GM12878 (cell line): Measurements from ENCODE around the gene FCHSD2. TPM values are rescaled to one million over a fixed set of nuclear protein-coding genes. Genes with fewer than 3 reads are reported as not detected.
"Not testable (repeated sequence)": the region's sequence is repeated elsewhere in the genome, so short reads cannot be mapped to it uniquely, and the experiment has no call there.

ENCODE experiments used
- ATAC-seq: fragments of 200-7000 bp; cut with Tn5 transposase; 3 replicates; pipeline ENCODE4 v1.9.1; 2020; ENCODE audit warnings: mild to moderate bottlenecking, moderate library complexity
- BruUV-seq: library from RNA; stranded (reverse); fragments of 400-500 nt; replicated peaks from 2 replicates; lab custom pipeline; 2021; lab: Mats Ljungman, UMichigan
- CTCF ChIA-PET: fragments of 300-600 bp; sonication (Branson Sonifier 250); formaldehyde crosslinking; extraction: SDS; loops from one replicate; lab custom pipeline; 2021; ENCODE audit warnings: inconsistent platforms; lab: Yijun Ruan, JAX
- POLR2A ChIA-PET: fragments of 350-600 bp; formaldehyde crosslinking; extraction: SDS; loops from one replicate; lab custom pipeline; 2021; ENCODE audit warnings: inconsistent platforms; lab: Charles Lee
- RAD21 ChIA-PET: fragments of 300-600 bp; sonication (Branson Sonifier 250); formaldehyde crosslinking; loops from one replicate; lab custom pipeline; 2023; ENCODE audit warnings: antibody characterized with exemption; ENCODE audit not compliant: unreplicated experiment; lab: Charles Lee
- SMC1A ChIA-PET: fragments of 300-600 bp; sonication (Branson Sonifier 250); formaldehyde crosslinking; loops from one replicate; lab custom pipeline; 2023; ENCODE audit not compliant: unreplicated experiment, uncharacterized antibody; lab: Charles Lee
- DNase-seq: peaks from one replicate; pipeline ENCODE4 v3.0.0-alpha.2; 2011; ENCODE audit warnings: low read depth, low spot score
- FAIRE-seq: peaks from 3 replicates; lab custom pipeline; 2011; peaks lifted over from hg19 to GRCh38; lab: Jason Lieb, UNC
- H2AFZ ChIP-seq: 2 replicates; pipeline ENCODE4 v1.6.0; 2011; ENCODE audit warnings: low read depth, low read length, control low read depth; ENCODE audit not compliant: control insufficient read depth
- H3K27ac ChIP-seq: 2 replicates; pipeline ENCODE4 v1.5.1; 2011; ENCODE audit warnings: control low read depth; ENCODE audit not compliant: control insufficient read depth, insufficient read depth
- H3K27me3 ChIP-seq, 2 experiments: replicated peaks in 1 of 2; 2 replicates each; pipeline versions ENCODE4 v1.6.0 to v1.6.1; 2011; ENCODE audit warnings: low read length in 1 of 2; ENCODE audit not compliant: control insufficient read depth in 2 of 2, insufficient read depth in 2 of 2
- H3K36me3 ChIP-seq, 2 experiments: 2 replicates each; pipeline ENCODE4 v1.5.1; 2011; ENCODE audit warnings: low read length in 1 of 2; ENCODE audit not compliant: control insufficient read depth in 2 of 2, insufficient read depth in 2 of 2
- H3K4me1 ChIP-seq: 2 replicates; pipeline ENCODE4 v1.6.1; 2011; ENCODE audit warnings: mild to moderate bottlenecking, low read length, moderate library complexity, mixed read lengths; ENCODE audit not compliant: control insufficient read depth, insufficient read depth
- H3K4me2 ChIP-seq: 2 replicates; pipeline ENCODE4 v1.6.0; 2011; ENCODE audit warnings: control low read depth; ENCODE audit not compliant: control insufficient read depth, insufficient read depth
- H3K4me3 ChIP-seq: fragments of 200-600 bp; sonication (generic); 2 replicates; pipeline ENCODE4 v1.5.1; 2016
- H3K79me2 ChIP-seq: 2 replicates; pipeline ENCODE4 v1.6.0; 2011; ENCODE audit warnings: low read length; ENCODE audit not compliant: control insufficient read depth, insufficient read depth
- H3K9ac ChIP-seq: 2 replicates; pipeline ENCODE4 v1.8.0; 2011; ENCODE audit warnings: low read length, control low read depth, mixed read lengths; ENCODE audit not compliant: control insufficient read depth, insufficient read depth
- H3K9me3 ChIP-seq: replicated peaks from 3 replicates; pipeline ENCODE4 v1.5.1; 2011; ENCODE audit warnings: mild to moderate bottlenecking, low read length; ENCODE audit not compliant: control insufficient read depth, insufficient read depth
- H4K20me1 ChIP-seq: 2 replicates; pipeline ENCODE4 v1.6.0; 2011; ENCODE audit not compliant: control insufficient read depth, insufficient read depth
- BHLHE40 ChIP-seq, 2 experiments: fragments of 450-650 bp in 1 of 2; IDR thresholded peaks; 2 replicates each; pipeline ENCODE4 v1.6.1; 2011 to 2017; ENCODE audit warnings: low read depth in 2 of 2, borderline replicate concordance in 1 of 2, improper control_type of control experiment in 1 of 2, low read length in 1 of 2, mild to moderate bottlenecking in 1 of 2
- NFYB ChIP-seq: IDR thresholded peaks from 2 replicates; pipeline ENCODE4 v1.6.1; 2011; ENCODE audit warnings: low read depth, mild to moderate bottlenecking, low read length, improper control_type of control experiment, moderate library complexity; ENCODE audit not compliant: insufficient read depth
- WGBS: methylation state at CpG from one replicate; pipeline ENCODE4 v1.1.6; 2016; ENCODE audit warnings: low lambda C conversion rate; ENCODE audit not compliant: insufficient replicate concordance, insufficient coverage; ENCODE audit errors: missing lambda C conversion rate; 5-methylcytosine and 5-hydroxymethylcytosine counted together
- in situ Hi-C: fragments of 300-500 bp; cut with MboI; formaldehyde crosslinking; loops from 9 replicates; pipeline ENCODE4 v1.14.3; 2018; ENCODE audit warnings: mixed read lengths
- intact Hi-C: fragments of 100-400 bp; cut with micrococcal nuclease; formaldehyde crosslinking; loops from one replicate; pipeline ENCODE4 v1.14.2; 2022; ENCODE audit not compliant: unreplicated experiment
- polyA plus RNA-seq, 11 experiments: library from polyadenylated mRNA; depleted of rRNA in 4 of 11; unstranded in 6 of 11; stranded (reverse) in 5 of 11; fragments of >200 nt; fragmentation: Nextera tagmentation in 4 of 11; fragmentation: Illumina TruSeq in 1 of 11; extraction: Ambion mirVana in 4 of 11; extraction: Trizol in 1 of 11; gene quantifications; 1 replicate in 1 of 11; 2 replicates in 10 of 11; pipeline versions ENCODE4 v1.2.1 to v1.2.3, GENCODE V29; 2011 to 2016; ENCODE audit warnings: inconsistent platforms in 2 of 11, missing spikeins in 2 of 11, low read depth in 1 of 11
- total RNA-seq, 4 experiments: library from RNA; depleted of rRNA in 3 of 4; stranded (reverse); fragments of >200 nt in 3 of 4; fragmentation: Illumina TruSeq in 1 of 4; extraction: Trizol in 1 of 4; gene quantifications; 2 replicates each; pipeline versions ENCODE4 v1.2.1 to v1.2.3, GENCODE V29; 2013 to 2021

FCHSD2 gene
- total and polyA plus RNA-seq, 10 of the 15 experiments (the other 5 are each of a cell fraction or from before 2014, with no cell fraction given) = 13.2 to 89.8 (median 47.8) TPM

DNA sequence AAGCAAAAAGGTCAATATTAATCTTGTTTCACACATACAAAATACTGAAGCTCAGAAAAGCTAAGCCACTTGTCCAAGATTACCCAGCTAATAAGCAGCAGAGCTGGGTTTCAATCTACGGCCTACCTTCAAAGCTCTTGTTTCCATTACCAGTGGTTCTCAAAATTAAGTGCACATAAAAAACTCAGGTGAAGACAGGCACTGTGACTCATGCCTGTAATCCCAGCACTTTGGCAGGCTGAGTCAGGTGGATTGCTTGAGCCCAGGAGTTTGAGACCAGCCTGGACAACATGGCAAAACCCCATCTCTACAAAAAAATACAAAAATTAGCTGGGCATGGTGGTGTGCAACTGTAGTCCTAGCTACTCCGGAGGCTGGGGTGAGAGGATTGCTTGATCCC lies 9.8 kb downstream of the FCHSD2 start:
- POLR2A ChIA-PET = interaction anchor here (0.8 kb wide), 1 partner anchor 9 kb away, joined by 3 read pairs; no protein-coding TSS in a partner anchor
- H3K27me3 ChIP-seq, in situ Hi-C loops, H2AFZ ChIP-seq, H3K4me3 ChIP-seq, FAIRE-seq, DNase-seq, H3K9ac ChIP-seq, RAD21 ChIA-PET, BruUV-seq, H4K20me1 ChIP-seq, ATAC-seq, H3K4me1 ChIP-seq, intact Hi-C loops, H3K9me3 ChIP-seq, H3K4me2 ChIP-seq, H3K27ac ChIP-seq: not testable (repeated sequence)
- SMC1A ChIA-PET = interaction anchor here (0.7 to 37.3 kb wide), 6 partner anchors 9 to 84 kb away, joined by 3 to 926 read pairs (median 4); no protein-coding TSS in a partner anchor
- peaks cover 9 to 36% of the 10 kb centered on the region in 2 experiments for H3K36me3 ChIP-seq
- CTCF ChIA-PET = interaction anchor here (0.6 kb wide), 1 partner anchor 407 kb away, joined by 3 read pairs; no protein-coding TSS in a partner anchor
- WGBS = 98% methylated on average over 2 of the region's 2 CpGs
- H3K79me2 ChIP-seq = peaks cover 88% of the 10 kb centered on the region

GRCh38 chr11:73130181-73130580 lies 11.9 kb downstream of the FCHSD2 start:
- intact Hi-C loops (no loop called here), in situ Hi-C loops (no loop called here)
- Histone ChIP-seq H3K4me3 (no peak overlapping the region), H3K9me3 (peaks cover 9% of the 10 kb centered on the region), H3K36me3 (peaks cover 12 to 36% of the 10 kb centered on the region in 2 experiments), H2AFZ (no peak overlapping the region), H3K79me2 (peaks cover 84% of the 10 kb centered on the region), H3K4me1 (no peaks in the 10 kb centered on the region), H3K9ac (no peak overlapping the region), H3K4me2 (no peak overlapping the region), H3K27ac (no peak overlapping the region), H3K27me3 (no peaks in the 10 kb centered on the region), H4K20me1 (no peaks in the 10 kb centered on the region; the same call in 1 of the 2 replicates)
- 9% methylated on average over 1 of the region's 1 CpG for WGBS
- ChIA-PET CTCF (no interaction called here), SMC1A (interaction anchor here (0.7 to 1.2 kb wide), 4 partner anchors 9 to 88 kb away, joined by 3 to 4 read pairs (median 3); no protein-coding TSS in a partner anchor), POLR2A (interaction anchor here (0.6 to 1.7 kb wide), 2 partner anchors 9 to 12 kb away, joined by 4 to 5 read pairs; partner anchors contain the start of gene FCHSD2), RAD21 (interaction anchor here (1.3 kb wide), 1 partner anchor 13 kb away, joined by 5 read pairs; the partner anchor contains the start of gene FCHSD2)
- FAIRE-seq (no peak), ATAC-seq (peak; percentile 39; the same call in 2 of the 3 replicates), DNase-seq (no peak)
- TSS peak; percentile 29 for BruUV-seq
- TF ChIP-seq NFYB = no peak
- peak in 1 of 2 experiments; percentile 42; a peak in 2 of 4 replicates for TF ChIP-seq BHLHE40 (IDR thresholded peaks at IDR 0.05; ENCODE audit: borderline replicate concordance in 1 of 2, low read depth in 2 of 2, low read length in 1 of 2)
